Activated CD8-positive, alpha-beta memory T cell treated with anti-CD3 and anti-CD28 coated beads for 36 hours (primary cell): ENCODE results near the gene ANKLE2. TPM values are rescaled to one million over a fixed set of nuclear protein-coding genes. Genes with fewer than 3 reads are reported as not detected.

Experiments used
- CTCF ChIA-PET: fragments of 350-600 bp; sonication (Branson Sonifier 250); formaldehyde crosslinking; loops from one replicate; lab custom pipeline; 2021; ENCODE audit warnings: antibody characterized with exemption; lab: Charles Lee
- POLR2A ChIA-PET: fragments of 350-600 bp; sonication (Branson Sonifier 250); formaldehyde crosslinking; loops from one replicate; lab custom pipeline; 2021; ENCODE audit warnings: antibody characterized with exemption; lab: Charles Lee
- total RNA-seq, 2 experiments: library from RNA; stranded (reverse); gene quantifications; one replicate each; pipeline ENCODE4 v1.2.3, GENCODE V29; 2021

ANKLE2 gene
- total RNA-seq, 2 experiments from 2014 or later: 117 to 119 TPM

DNA sequence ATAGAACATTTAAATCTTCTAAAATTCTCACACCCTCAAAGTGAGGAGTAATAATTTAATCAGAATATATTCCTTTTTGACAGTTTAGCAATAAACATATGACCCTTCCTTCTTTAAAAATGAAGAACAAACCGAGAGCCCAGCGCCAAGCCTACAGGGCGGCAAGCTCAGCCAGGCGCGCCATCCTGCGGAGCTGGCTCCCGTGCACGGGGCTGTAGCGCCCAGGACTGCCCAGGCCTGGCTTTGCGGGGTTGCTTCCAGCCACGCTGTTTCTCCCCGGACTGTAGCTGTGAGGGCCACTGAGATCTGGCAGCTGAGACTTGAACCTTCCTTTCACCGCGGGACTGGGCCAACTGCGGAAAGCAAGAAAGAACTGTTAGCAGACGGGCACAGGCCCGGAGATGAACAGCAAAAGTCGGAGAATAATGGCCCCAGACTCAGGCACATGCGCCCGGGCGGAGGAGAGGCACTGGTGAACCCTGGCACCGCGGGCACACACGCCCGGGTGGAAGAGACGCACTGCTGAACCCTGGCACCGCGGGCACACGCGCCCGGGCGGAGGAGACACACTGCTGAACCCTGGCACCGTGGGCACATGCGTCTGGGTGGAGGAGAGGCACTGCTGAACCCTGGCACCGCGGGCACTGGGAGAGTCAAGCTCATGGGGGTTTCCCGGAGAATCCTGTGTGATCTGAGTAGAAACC, 34.4 kb downstream of the ANKLE2 start:
- ChIA-PET POLR2A (interaction anchor here (0.5 kb wide), 1 partner anchor 19 kb away, joined by 7 read pairs; no protein-coding TSS in a partner anchor), CTCF (no interaction called here)

DNA sequence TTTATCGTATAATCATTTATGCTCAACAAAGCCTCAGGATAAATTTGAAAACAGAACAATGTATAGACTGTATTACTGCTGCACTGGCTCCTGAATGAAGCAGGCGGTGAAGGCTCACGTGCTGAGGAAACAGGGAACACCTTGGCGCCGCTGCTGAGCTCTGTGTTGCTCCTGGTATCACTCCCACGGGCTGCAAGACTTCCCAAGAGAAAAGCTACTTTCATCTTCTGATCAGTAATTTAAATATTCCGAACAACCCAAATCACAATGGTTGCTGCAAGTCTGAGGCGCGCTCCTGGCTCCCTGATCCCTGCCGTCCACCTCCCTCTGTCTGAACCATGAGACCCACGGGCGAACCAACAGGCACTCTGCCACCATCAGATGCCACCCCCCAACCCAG, 35.2 kb downstream of the ANKLE2 start:
- ChIA-PET CTCF (no interaction called here), POLR2A (no interaction called here)

GRCh38 chr12:132724506-132725241, 37.0 kb downstream of the ANKLE2 start:
- CTCF ChIA-PET: no interaction called here
- POLR2A ChIA-PET: interaction anchor here (0.7 kb wide), 1 partner anchor 17 kb away, joined by 4 read pairs; no protein-coding TSS in a partner anchor

DNA sequence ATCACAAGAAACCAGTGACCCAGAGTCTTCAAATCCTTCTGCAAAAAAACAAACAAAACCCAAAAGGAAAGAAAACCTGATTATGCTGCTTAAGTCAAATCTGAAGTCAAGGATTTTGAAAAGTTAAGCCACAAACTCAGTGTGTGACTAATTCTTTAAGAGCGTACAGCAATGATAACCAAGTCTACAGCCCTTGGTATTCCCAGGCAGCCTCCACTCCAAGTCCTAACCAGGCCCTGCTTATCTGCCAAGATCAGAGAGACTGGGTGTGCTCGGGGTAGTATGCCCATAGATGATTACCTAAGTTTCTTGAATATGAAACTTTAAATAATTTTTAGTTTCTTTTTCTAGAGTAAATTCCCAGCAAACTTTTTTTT, 37.9 kb downstream of the ANKLE2 start:
- CTCF ChIA-PET: no interaction called here

DNA sequence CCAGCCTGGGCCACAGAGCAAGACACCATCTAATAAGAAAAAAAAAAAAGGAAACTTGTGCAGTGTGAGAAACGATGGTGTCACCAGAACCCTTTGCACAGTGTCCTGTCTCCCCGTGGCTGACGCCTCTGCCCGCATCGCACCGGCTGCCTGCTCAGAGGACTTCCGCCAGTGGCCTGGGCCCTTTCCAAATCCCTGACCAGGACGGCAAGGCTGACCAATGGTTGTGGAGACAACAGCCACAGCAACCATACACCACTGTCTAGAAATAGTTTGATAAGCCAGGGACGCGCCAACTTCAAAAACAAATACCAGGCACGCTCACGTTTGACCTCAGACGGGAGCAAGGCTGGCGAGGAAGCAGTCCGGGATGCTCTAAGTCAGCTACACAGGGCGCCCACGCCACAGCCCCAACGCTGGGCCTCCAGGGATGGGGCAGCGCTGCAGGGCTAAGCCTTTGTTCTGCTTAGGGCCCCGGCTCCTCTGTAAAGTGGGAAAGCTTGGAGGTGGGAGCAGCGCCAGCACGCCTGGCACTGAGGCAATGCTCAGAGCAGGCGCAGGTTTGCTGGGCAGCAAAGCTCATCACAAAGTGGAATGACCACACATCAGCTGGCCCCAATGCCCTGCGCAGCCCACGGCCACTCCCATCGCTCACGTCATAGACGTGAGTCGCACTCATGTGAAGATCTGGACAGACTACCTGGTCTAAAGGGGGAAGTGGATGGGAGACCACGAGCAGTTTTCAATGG, 38.4 kb downstream of the ANKLE2 start:
- POLR2A ChIA-PET: interaction anchor here (0.6 kb wide), 1 partner anchor 39 kb away, joined by 3 read pairs; no protein-coding TSS in a partner anchor
- CTCF ChIA-PET: interaction anchor here (0.7 kb wide), 1 partner anchor 9 kb away, joined by 3 read pairs; no protein-coding TSS in a partner anchor

More for the DNA sequence above, 37.9 kb downstream of the ANKLE2 start:
- POLR2A ChIA-PET: interaction anchor here (0.7 kb wide), 1 partner anchor 18 kb away, joined by 4 read pairs; no protein-coding TSS in a partner anchor

GRCh38 chr12:132720606-132721345, 40.9 kb downstream of the ANKLE2 start:
- POLR2A ChIA-PET: interaction anchor here (0.7 kb wide), 1 partner anchor 151 kb away, joined by 3 read pairs; no protein-coding TSS in a partner anchor

GRCh38 chr12:132719954-132720324, 41.7 kb downstream of the ANKLE2 start:
- ChIA-PET CTCF (no interaction called here), POLR2A (interaction anchor here (0.7 kb wide), 1 partner anchor 150 kb away, joined by 3 read pairs; no protein-coding TSS in a partner anchor)

More at GRCh38 chr12:132720606-132721345, 40.9 kb downstream of the ANKLE2 start:
- CTCF ChIA-PET: no interaction called here

GRCh38 chr12:132719141-132719953, 42.3 kb downstream of the ANKLE2 start:
- ChIA-PET POLR2A (no interaction called here), CTCF (no interaction called here)

- ChIA-PET CTCF (no interaction called here), POLR2A (no interaction called here)
These were observed 43.0 kb downstream of the ANKLE2 start for GRCh38 chr12:132718644-132719043.

- POLR2A ChIA-PET: no interaction called here
- CTCF ChIA-PET: no interaction called here
These were observed 43.9 kb downstream of the ANKLE2 start for GRCh38 chr12:132717531-132718387.

GRCh38 chr12:132717011-132717410, 44.6 kb downstream of the ANKLE2 start:
- POLR2A ChIA-PET: interaction anchor here (0.7 kb wide), 1 partner anchor 13 kb away, joined by 5 read pairs; no protein-coding TSS in a partner anchor
- CTCF ChIA-PET: no interaction called here

- ChIA-PET CTCF (no interaction called here), POLR2A (no interaction called here)
These were observed 45.3 kb downstream of the ANKLE2 start for GRCh38 chr12:132716356-132716755.

GRCh38 chr12:132715874-132716273, 45.8 kb downstream of the ANKLE2 start:
- CTCF ChIA-PET: no interaction called here
- POLR2A ChIA-PET: no interaction called here

DNA sequence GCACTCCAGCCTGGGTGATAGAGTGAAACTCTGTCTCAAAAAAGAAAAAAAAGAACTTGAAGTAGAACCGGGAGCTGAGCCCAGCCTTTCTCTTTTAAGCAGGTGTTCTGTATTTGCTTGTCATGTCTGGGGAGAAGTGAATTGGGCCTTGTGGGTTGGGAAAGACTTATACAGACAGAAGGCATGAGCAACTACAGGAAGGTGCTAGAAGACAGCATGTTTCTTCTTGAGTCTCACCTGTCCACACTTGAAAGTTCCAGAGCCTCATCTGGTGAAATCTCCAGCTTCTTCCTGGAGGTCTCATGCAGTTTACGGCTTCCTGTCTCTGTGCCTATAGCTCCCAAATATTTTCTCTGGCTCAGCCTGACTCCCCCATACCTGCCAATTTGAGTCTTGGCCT, 48.5 kb downstream of the ANKLE2 start:
- CTCF ChIA-PET: interaction anchor here (1.6 kb wide), 1 partner anchor 21 kb away, joined by 3 read pairs; no protein-coding TSS in a partner anchor

DNA sequence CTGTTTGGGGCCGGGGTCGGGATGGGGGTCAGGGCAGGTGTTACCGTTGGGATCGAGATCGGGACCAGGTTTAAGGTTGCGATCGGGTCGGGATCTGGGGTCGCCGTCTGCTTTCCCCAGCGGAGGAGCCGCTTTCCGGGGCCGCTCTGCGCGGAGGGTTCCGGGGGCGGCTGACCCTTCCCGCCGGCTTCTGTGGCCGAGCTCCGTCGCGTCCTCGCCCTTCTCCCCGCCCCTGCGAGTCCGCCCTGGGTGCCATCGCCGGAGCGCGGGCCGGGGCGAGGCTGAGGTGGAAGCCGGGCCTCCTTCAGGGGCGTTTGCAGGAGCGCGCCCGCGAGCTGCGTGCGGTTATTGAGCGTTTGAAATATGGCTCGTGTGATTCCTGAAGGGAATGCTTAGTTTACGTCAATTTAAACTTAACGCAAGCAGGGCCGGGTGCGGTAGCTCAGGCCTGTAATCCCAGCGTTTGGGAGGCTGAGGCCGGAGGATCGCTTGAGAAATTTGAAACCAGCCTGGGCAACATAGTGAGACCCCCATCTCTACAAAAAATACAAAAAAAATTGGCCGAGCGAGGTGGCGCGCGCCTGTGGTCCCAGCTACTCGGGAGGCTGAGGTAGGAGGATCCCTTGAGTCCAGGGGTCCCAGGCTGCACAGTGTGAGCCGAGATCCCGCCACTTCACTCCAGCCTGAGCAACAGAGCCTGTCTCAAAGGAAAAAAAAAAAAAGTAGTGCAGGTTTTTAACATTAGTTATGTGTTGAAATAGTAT, 50.4 kb downstream of the ANKLE2 start:
- ChIA-PET POLR2A (interaction anchor here (0.6 kb wide), 1 partner anchor 48 kb away, joined by 4 read pairs; no protein-coding TSS in a partner anchor), CTCF (interaction anchor here (1.2 kb wide), 1 partner anchor 10 kb away, joined by 4 read pairs; no protein-coding TSS in a partner anchor)

More for the DNA sequence above, 48.5 kb downstream of the ANKLE2 start:
- POLR2A ChIA-PET: no interaction called here

DNA sequence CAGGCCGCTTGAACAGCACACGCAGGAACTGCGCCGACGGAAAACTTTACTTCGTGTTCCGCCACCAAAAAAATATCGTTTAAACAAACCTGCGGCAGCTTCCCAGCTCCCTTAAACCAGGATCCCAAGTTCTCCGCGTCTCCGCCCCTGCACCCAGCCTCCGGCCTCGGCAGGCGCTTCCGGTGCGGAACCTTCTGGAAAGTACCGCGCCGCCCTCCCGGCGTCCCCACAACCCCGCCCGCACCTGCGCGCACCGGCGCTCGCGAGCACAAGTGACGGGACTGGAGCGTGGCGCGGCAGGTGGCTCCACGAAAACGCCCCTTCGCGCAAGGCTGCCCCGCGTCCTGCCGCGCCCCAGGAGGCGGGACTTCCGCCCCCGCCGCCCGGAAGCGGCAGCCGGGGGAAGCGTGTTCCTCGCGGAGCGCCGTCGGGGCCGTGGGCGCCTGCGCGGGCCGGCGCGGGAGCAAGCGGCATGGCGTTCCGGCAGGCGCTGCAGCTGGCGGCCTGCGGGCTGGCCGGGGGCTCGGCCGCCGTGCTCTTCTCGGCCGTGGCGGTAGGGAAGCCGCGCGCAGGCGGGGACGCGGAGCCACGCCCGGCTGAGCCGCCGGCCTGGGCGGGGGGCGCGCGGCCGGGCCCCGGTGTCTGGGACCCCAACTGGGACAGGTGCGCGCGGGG, 51.1 kb downstream of the ANKLE2 start, which contains the start of gene PGAM5:
TSS of gene PGAM5 (plus strand) at position 438 of the 675 bp plus-strand sequence. CDS start at position 473, 35 bp downstream.
- CTCF ChIA-PET: no interaction called here
- POLR2A ChIA-PET: interaction anchor here (0.5 kb wide), 1 partner anchor 11 kb away, joined by 3 read pairs; no protein-coding TSS in a partner anchor
